Activated gamma-delta T cell treated with Interleukin-2 at 50 U/mL for 16 hours (primary cell): ENCODE results near the gene GRID1.

Source experiments
- DNase-seq: peaks from one replicate; pipeline ENCODE4 v3.0.0-alpha.2; 2020

The GRID1 gene

DNA sequence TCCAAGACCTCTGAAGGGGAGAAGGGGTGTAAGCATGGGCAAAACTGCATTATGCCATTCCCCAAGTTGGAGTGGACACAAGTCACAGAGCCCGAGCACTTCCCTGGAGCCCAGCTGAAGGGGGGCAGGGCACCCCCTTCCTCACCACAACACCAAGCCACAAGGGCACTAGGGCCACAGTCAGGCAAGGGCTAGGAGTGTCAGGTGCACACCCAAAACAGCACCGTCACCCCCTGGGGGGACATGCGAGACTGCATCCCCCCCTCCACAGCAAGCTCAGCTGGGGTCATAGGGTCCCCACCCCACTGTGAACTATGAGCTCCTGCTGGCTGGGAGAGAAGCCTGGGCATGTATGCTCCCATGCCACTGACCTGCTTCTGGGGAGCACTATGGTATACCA is 143.9 kb downstream of the GRID1 start:
- no peak for DNase-seq

DNA sequence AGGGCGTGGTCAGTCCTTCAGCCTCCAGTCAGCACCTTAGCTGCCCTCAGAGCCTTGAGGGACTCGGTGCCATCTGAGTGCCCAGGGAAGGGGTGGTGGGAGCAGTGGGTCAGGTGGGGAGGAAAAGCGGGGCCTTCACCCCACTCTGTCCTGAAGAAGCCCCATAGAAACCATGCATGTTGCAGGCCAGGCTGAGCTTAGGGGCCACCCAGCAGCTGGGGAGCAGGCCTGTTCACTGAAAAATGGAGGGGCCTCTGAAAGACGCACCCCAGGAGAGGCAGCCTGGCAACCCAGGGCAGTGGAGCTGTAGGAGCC is 144.3 kb downstream of the GRID1 start:
- no peak for DNase-seq

DNA sequence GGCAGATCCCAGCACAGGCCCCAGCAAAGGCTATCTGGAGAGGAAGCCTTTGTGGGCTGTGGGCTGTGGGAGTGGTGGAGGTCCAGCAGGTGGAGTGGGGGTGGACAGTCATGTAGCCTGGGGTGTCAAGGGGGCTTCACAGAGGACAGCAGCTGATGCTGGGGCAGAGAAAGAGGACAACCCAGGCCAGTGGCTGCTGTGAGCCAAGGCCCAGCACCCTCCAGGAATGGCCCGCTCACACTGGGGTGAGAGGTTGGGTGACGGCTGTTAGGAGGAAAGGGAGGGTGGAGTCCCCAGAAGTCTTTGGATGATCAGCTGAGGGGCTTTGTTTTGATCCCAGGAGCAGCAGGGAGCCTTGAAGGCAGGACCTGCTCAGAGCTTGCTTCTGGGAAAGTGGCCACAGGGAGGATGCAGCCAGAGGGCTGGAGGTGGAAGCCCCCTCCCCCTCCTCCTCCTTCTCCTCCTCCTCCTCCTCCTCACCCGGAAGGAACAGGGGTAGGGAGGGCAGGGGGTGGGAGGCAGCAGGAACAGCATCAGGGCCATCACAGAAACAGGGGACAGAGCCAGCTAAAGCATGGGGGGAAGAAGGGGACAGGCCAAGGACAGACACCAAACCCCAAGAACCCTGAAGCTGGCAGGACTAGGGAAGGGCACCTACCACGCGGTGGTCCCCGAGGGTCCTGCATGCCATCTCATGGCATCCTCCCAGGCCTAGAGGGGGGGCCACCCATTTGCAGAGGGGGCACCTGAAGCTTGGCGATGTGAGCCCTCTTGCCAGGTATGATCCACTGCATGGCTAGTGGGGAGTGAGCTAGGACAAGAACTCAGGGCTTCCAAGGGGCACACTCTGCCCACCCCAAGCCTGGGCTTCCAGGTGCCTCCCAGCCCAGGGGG is 144.9 kb downstream of the GRID1 start:
- no peak for DNase-seq

DNA sequence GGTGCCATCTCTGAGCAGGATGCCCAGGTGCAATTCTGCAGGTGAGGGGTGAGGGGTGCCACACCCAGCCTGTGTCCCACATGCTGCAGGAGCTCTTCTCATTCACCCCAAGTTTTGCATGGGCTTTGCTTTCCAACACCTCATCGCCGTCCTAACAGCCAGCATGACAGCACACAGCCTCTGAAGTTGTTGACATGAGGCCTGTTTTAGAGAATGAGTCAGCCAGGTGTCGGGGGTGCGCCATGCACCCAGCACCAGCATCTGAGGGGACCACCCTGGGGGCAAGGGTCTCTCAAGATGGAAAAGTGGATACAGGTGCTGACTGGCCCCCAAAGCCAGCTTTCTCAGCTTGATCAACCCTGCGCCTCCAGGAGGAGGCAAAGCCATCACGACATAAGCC is 146.0 kb downstream of the GRID1 start:
- DNase-seq = no peak

DNA sequence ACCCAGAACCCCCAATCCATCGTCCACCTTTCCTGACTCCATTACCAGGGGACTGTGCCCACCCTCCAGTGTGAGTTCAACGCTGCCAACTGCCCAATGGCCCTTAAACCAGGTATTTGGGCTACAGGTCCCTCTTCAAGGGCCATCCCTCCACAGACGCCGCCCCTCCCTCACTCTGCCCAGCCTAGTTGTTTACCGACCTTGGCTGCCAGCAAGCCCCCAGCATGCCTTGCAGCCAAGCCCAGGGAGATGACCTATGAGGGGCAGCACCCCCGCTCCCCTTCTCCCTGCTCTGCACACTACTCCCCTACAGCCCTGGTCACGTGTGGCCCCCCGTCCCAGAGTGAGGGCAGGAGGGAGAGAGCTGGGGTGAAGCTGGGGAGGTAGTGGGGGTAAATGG is 147.3 kb downstream of the GRID1 start:
- no peak for DNase-seq

DNA sequence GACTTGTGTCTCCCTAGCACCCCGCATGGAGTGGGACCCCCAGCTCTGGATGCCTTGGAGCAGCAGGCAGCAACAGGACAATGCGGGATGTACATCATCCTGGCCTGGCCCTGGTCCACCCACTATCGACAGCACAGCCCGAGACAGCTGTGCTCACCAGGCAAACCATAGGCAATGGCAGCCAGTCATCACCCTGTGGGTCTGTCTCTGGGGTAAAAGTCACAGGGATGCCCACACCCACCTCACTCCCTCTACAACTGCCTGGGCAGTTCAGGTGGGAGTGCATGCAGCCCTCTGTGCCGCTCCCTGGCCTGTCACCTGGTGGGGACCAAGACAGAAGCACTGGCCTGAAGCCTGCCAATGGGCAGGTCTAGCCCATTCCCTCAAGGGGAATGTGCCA is 147.8 kb downstream of the GRID1 start:
- no peak for DNase-seq

DNA sequence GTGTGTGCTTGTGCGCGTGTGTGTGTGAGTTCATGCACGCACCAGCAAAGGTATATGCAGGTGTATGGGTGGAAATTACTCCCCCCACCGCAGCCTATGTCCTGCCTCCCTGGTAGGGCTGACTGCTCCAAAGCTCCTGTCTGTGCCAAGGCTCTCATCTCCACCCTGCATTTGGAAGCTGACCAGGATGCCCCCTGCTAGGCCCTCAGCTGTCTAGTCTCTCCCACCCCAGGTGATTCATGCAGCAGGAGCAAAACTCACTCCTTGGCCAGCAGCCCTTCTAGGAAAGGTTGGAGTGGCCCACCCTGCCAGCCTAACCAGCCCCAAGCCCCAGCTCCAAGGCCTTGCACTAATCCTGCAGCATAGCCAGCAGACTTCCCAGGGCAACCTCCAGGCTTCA is 148.4 kb downstream of the GRID1 start:
- DNase-seq = no peak

DNA sequence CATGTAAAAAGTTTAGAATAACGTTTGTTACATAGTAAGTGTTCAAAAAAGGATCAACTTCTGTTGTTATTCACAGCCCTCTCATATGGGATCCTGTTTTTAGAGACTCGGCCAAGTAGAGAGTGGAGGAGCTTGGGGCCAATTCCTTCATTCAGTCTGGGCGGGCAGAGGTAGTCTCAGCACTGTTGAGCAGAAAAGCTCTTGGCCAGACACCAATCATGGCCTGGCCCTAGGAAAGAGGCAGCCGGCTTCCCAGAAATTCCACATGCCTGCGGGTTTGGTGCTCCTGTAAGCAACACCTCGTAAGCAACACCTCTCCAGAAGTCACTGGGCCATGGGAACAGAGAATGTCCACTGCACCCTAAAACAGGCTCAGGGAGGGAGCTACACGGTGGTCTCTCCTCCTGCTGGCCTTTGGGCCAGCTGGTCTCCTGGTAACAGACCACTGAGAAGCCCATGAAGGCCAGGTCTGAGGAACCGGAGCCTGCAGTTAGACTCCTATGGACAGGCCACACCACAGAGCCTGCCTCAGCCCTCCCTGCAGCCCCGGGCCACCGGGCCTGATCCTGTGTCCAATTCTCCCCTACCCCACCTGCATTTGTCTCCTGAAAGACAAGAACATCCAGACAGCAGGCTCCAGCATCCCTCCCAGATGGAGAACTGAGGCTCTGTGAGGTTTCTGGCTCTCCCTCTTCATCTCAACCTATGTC is 149.1 kb downstream of the GRID1 start:
- DNase-seq = no peak

DNA sequence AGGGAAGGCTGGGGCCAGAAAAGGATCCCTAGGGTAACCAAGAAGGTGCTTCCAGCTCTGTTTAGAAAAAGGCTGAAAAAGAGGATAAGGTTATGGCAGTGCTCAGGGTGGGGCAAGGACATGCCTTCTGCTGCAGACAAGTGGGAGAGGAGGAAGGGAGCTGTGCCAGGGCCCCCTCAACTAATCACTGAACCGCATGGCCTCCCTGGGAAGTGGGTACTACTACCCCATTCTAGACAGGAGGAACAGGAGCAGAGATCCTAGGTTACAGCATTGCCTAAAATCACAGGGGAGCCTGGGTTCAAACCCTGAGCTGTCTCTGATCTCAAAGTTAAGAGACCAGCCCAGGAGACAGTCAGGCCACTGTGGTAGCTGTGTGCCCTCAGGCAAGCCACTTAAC is 149.7 kb downstream of the GRID1 start:
- no peak for DNase-seq

DNA sequence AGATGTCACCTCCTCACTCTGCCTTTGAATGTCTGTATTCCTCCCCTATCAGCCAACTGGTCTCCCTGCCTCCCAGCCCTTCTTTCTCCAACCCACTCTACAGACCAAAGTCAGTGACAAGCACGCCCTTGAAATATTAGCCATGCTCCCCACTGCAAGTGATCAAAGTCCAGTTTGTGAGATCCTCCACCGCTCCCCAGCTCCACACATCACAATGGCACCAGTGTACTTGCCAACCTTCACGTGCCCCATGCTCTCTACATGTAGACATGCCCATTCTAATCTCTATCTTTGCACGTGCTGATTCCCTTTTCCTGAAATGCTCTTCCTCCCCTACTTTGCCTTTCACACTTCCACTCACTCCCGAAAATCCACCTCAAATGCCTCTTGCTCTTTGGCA is 150.9 kb downstream of the GRID1 start:
- DNase-seq = no peak

DNA sequence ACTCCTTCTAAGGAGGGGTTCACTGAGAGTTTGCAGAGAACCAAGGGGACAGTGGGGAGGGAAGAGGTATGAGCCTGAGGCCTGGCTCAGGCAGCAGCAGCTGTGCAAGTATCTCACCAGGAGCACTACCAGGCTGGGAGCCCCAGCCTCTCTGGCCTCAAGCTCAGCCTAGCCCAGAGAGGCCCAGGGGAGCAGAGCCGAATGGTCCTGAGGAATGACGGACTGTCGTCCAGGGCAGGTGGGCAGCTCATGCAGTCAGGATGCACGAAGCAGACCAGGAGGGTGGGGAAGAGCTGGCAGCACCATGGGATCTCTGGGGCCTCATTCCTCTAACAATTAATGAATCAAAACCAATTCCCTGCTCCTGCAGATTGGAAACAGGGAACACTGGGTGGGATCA is 151.5 kb downstream of the GRID1 start:
- DNase-seq = no peak

DNA sequence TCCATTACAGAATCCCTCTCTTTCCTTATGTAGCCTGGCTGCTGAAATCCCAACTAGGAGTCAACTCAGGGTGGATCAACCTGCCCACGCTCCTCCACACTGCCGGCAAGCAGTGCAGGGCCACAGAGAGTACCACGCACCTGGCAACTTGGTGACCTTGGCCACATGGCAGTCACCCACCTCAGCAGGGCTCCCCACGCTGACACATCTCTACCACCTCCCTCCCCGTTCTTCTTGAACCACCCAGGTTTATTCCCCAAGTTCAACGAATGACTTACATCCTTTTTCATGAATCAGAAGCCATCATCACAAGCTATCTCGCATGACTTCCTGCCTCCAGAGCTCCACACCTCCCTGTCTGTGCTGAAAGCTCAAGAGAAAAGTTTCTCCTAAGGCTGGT is 153.4 kb downstream of the GRID1 start:
- no peak for DNase-seq

DNA sequence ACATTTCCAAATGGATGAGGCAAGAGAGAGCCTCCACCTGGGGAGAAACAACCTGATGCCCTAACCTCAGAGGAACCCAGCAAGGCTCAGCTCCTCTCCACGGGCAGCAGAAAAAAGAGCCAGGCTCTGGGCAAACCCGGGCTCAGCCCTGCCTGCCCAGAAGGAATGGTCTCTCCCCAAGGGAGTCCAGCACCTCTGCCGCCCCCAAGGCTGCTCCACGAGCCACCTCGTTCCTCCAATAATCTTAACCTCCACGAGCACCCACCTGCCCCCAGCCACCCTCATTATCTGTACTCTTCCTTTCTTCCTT is 154.2 kb downstream of the GRID1 start:
- DNase-seq = no peak

DNA sequence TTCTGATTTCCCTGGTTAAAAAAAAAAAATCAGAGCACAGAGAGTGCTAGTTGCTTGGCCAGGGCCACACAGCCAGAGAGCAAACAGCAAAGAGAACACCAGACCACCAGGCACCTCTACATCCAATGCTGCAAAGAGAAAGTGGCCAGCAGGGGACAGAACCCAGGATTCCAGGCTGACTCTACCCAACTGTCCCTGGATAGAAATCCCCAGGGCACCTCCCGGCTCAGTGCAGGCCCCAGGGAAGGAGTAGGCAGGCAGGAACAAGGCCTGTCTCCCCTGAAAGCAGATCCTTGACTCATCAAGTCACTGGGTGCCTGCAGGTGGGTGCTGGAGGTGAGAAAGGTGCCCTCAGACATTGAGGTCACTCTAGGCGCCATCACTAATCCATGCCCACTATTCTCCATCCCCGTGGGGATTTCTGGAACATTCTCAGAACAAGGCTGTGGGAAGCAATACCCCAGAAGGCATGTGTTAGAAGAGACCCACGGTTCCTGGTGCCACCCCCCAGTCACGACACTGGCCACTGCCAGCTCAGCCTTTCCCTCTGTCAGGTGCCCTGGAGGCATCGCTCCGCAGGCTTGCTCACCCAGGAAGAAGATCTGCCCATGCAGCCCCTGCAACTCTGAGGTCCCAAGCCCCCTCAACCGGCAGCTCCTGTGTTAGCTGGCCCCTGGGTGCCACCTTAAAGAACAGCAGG is 154.8 kb downstream of the GRID1 start:
- no peak for DNase-seq

DNA sequence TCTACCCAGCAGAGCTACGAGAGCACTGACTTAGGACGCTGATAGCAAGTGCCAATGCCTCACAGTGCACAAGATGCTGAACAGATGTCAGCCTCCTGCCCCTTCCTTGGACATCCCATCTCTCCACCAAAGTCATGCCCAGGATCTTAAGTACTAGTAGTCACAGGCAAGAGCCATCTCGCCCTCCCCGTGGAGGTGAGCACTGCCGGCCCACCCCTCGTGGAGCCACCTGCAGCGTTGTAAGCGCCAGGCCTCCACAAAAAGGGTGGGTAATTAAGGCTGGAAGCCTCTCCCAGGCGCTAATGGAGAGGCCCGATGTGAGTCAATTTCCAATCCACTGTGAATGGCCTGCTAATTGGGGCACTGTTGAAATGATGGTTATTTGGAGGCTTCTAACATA is 156.2 kb downstream of the GRID1 start:
- no peak for DNase-seq

DNA sequence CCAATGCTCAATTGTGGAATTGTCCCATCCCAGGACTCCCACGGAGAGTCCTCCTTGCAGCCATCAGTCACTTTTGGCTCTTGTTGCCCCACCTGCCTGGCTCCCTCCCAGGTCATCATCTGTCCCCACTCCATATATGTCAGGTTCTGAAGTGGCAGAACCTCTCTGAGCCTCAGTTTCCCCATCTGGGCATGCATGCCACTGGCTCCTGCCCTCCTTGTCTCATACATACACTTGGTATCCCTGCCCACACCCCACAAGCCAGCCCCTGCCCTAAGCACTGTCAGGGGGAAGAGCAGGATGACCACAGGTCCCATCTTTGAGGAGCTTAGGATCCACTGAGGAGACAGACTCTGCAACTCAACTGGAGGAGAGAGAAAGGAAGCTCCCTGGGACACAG is 156.9 kb downstream of the GRID1 start:
- DNase-seq = no peak

DNA sequence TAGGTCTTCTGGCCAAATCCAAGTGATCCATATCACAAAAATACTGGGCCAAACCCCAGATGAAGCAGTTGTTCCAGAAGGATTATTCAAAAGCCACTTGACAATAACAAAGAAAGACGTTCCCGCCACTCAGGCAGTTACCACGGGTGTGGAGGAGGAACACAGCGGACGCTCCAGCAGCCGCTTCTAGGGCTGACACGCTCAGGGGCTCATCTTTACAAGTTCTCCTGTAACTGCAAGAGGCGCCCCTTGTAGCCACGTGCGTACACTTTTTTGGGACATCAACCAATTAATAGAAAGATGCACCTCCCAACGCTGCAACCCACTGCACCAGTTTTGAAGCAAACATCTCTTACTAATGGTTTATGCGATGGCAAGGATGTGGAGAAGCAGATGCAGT is 159.4 kb downstream of the GRID1 start:
- DNase-seq = no peak

DNA sequence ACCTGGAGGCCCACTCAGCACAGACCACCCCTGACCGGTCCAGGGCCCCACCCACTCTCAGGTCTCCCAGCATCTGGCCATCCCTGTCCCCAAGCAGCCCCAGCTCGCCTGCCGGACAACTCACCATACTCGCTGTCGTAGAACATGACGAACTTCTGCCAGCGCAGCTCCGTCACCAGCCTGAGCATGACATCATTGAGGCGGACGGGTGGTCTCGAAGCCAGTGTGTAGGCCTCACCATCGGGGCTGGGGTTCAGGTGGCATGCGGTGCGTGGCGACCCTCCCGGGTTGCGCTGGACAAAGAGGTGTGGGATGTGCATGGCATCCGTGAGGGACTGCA is 160.4 kb downstream of the GRID1 start:
- no peak for DNase-seq

DNA sequence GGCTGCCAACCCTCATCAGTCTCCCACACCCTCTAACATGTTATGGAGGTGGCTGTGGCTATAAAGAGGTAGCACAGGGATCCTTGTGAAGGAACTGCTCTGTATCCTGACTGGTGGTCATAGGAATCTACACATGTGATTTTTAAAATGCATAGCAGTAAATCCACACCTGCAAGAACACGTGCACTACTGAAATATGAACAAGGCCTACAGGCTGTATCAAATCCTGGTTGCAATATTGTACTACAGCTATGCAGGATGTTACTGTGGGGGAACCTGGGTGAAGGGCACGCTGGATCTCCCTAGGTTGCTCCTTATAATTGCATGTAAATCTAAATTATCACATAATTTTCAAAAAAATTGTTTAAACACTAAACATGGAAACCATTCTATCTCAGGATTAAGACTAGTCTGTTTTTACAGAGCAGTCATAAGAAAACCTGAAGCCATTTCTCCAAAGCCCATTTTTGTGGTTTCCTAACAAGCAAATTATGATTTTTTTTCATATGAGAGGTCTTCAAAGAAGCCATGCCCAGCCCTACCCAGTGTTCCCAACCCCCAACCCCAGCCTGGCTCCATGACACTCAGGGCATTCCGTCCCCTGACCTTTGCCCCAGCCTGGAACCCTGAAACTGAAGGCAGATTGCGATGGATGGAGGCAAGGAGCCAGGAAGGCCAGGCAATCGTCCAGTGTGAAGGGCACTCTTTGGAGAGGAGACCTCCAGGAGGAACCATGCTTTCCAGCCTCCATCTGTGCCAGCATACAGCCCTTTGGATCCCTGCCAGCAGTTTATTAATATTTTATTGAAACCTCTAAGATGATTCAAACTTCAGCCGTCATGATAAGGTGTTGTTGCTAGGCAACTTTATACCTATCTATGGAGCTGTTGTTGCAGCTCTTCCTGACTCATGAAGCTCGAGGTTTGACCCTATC is 161.0 kb downstream of the GRID1 start:
- no peak for DNase-seq

DNA sequence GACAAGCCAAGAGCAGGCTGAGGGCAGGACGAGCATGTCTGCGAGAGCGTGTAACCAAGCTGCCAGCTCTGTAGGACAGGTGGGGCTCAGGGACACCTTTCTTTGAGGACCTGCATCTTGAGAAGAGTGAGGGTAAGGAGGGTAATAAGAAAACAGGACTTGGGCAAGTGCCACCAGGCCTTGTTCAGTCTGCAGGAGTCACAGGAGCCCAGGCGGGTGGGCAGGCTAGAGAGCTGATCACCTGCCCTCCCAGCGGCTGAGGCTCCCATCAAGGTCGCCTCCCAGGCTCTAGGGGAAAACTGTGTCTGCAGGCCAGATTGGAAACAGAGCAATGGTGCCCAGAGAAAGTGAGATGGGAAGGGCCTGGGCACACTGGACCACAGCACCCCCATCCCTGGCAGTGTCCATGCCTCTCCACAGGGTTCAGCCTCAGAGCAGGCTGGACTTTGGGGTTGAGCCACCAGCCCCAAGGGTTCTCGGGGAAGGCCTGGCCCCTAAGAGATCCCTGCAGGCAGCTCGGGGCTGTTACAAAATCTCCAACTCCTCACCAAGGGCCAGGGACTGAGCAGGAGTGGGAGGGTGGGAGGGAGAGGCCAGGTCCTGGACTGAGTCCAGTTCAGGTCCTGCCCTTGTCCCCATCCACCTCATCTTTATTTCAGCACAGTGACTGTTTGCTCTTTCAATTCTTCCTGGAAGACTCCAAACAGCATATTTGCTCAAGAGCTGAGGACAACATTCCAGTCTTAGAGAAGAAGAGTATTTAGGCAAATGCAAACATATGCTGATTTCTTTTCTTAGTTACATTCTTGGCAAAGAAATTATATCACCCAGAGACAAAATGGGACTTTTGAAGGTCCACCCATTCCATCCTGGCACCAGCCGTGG is 161.9 kb downstream of the GRID1 start:
- DNase-seq = no peak

DNA sequence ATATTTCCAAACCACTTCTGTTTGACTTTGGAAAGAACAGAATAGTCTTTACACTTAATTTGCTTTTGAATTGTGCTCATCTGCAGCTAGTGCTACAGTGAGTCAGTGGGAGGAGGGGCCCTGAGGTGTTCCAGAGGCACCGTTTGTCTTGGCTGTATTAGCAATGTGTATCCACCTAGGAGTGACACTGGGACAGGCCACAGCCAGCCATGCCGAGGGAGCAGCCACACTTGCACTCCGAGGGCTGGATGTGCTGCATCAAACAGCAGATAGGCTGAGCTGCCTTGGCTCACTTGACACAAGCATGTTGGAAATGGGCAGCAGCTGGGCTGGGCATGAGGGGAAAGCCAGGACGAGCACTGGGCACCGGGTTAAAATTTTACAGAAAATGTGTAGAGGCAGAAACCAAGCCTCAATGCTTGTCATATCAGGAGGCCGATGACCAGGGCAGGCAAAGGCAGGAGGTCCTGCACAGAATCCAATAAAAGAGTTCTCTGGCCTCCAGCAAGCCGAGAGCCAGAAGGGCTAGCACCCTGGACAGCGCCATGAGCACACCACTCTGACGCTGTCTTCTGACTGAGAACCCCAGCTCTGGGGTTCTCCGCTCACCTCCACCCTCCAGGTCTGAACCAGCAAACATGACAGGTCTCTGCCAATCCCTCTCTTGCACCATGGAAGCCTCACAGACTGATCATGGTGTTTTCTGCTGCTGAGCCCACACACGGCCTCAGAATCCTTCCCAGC is 163.3 kb downstream of the GRID1 start:
- DNase-seq = no peak
